BE2C (cell line): ENCODE data around the gene PFKM.

Experiments
- DNase-seq: peaks from one replicate; pipeline ENCODE4 v3.0.0-alpha.2; 2020
- H3K27me3 ChIP-seq: fragments of 250-450 bp; sonication (Bioruptor Pico); 2 replicates; pipeline ENCODE4 v1.5.1; 2020; ENCODE audit warnings: mild to moderate bottlenecking
- H3K36me3 ChIP-seq: fragments of 250-450 bp; sonication (Bioruptor Pico); 2 replicates; pipeline ENCODE4 v1.5.1; 2020; ENCODE audit warnings: mild to moderate bottlenecking
- H3K4me1 ChIP-seq: fragments of 250-450 bp; sonication (Bioruptor Pico); 2 replicates; pipeline ENCODE4 v1.5.1; 2020
- H3K4me3 ChIP-seq: 2 replicates; pipeline ENCODE4 v1.5.1; 2011; ENCODE audit warnings: low read depth, low read length
- H3K9me3 ChIP-seq: fragments of 250-450 bp; sonication (Bioruptor Pico); 2 replicates; pipeline ENCODE4 v1.5.1; 2020
- CTCF ChIP-seq: IDR thresholded peaks from 2 replicates; pipeline ENCODE4 v1.5.1; 2012; ENCODE audit warnings: mild to moderate bottlenecking, low read depth, low read length

PFKM gene

DNA sequence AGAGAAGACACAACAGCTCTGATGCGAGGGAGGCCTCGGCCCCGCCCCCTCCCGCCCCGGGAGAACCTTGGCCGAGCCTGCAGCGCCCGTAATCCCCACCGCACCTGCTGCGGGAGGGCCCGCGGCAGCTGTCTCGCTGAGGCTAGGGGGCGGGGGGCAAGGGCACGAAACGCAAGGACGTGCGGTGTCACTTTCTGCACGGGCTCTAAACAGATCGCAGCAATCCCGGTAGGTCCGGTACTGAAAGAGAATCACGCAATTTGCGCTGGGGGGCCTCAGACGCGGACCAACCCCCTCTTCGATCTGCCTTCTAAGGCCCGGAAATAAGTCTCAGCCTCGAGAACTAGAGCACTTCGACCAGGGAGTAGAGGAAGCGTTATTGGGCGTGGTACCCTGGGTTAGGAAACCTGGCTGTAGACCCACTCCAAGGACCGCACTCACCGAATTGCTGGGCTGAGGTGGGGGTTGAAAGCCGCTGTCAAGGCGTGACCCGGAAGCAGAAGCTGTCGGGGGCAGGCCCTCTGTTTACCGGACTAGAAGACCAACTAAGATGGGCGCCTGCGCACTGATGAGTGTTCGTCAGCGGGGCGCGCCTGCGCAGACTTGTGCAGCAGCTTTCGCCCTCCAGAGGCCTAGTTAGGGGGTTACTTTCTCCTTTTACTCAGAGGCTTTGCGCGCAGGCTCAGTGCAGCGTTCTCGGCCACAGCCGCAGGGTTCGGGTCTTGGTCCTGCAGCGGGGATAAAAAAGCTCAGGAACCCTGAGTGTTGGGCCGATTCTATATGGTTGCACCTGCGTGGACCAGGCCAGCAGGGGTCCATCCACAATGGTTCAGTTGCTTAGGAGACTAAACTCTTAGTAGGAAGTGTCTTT lies 38.1 kb downstream of the PFKM start, which contains the start of gene ASB8:
Gene ASB8, minus strand, starts transcription at position 498 of the 871 bp plus-strand sequence. CDS start 4,019 bp downstream, outside the sequence.
- peak within 1 kb of the TSS; percentile 93 for H3K4me3 ChIP-seq
- no peaks in the 10 kb centered on the region; the same call in 1 of the 2 replicates for H3K36me3 ChIP-seq
- peak; percentile 98 for DNase-seq
- H3K4me1 ChIP-seq, result no peaks in the 10 kb centered on the region
- no peaks in the 10 kb centered on the region for H3K9me3 ChIP-seq
- no peaks in the 10 kb centered on the region for H3K27me3 ChIP-seq
- TF ChIP-seq CTCF, result peak; percentile 51

DNA sequence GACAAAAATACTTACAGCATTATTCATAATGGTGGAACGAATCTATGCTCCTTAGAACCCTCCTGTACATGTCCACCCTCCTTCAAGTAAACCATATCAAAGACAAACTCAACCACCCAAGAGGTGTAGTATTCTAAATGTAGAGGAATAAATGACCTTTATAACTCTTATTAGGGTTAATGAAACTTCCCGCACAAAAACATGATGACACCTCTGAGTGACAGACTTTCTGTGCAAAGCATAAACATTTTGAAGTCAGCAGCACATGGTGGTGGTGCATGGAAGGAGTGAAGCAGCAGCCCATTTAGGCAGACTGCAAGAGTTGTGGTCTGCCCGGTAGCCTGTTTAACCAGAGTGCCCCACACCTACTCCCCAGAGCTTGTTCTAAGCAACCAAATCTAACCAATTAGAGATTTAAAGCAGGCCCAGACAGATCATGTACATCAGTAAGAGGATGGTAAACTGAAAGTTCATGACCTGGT lies 38.8 kb downstream of the PFKM start:
- Histone ChIP-seq H3K9me3 (no peaks in the 10 kb centered on the region), H3K4me3 (peak overlapping the region; percentile 93), H3K36me3 (no peaks in the 10 kb centered on the region; the same call in 1 of the 2 replicates), H3K4me1 (no peaks in the 10 kb centered on the region), H3K27me3 (no peaks in the 10 kb centered on the region)
- TF ChIP-seq CTCF, result no peak
- no peak for DNase-seq

- Histone ChIP-seq H3K4me1 (no peaks in the 10 kb centered on the region), H3K4me3 (no peak overlapping the region), H3K36me3 (no peaks in the 10 kb centered on the region), H3K27me3 (no peaks in the 10 kb centered on the region), H3K9me3 (no peaks in the 10 kb centered on the region)
- no peak for TF ChIP-seq CTCF
- DNase-seq, result no peak
Measured at GRCh38 chr12:48160046-48160445, 40.9 kb downstream of the PFKM start.

- no peak for TF ChIP-seq CTCF
- H3K4me3 ChIP-seq, result no peak overlapping the region
- DNase-seq, result no peak
- H3K4me1 ChIP-seq, result no peaks in the 10 kb centered on the region
- no peaks in the 10 kb centered on the region for H3K9me3 ChIP-seq
- no peaks in the 10 kb centered on the region for H3K36me3 ChIP-seq
- H3K27me3 ChIP-seq, result no peaks in the 10 kb centered on the region
Measured at GRCh38 chr12:48160807-48161206, 41.6 kb downstream of the PFKM start.

DNA sequence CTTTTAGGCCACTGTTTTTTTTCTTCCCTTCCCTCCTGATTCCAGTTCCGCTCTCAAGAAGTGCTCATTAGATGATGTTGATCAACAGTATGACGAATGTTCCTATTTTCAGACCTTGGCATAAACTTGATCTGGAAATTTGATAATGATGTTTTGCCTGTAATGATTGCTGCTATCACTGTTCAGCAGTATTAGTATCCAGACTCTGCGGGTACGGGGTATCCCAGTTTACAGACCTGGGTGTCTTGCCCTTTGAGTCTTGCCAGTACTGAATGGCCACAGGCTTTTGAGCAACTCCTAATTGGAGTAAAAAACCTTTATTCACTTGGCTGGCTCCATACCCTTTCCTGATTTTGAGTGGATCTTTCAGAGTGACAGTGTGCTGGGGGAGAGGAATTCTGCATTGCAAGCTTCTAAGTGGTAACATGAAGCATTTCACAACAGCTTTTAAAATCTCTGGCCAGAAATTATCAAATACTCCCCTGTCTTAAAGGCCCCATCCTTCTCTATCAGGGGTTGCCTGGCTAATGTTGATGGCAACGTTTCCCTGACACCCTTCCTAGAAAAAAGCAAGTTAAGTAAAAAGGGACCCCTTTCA lies 44.1 kb downstream of the PFKM start:
- no peaks in the 10 kb centered on the region for H3K36me3 ChIP-seq
- H3K9me3 ChIP-seq, result no peaks in the 10 kb centered on the region
- H3K27me3 ChIP-seq, result no peaks in the 10 kb centered on the region
- no peak for TF ChIP-seq CTCF
- no peak overlapping the region for H3K4me3 ChIP-seq
- no peaks in the 10 kb centered on the region for H3K4me1 ChIP-seq
- DNase-seq, result no peak

DNA sequence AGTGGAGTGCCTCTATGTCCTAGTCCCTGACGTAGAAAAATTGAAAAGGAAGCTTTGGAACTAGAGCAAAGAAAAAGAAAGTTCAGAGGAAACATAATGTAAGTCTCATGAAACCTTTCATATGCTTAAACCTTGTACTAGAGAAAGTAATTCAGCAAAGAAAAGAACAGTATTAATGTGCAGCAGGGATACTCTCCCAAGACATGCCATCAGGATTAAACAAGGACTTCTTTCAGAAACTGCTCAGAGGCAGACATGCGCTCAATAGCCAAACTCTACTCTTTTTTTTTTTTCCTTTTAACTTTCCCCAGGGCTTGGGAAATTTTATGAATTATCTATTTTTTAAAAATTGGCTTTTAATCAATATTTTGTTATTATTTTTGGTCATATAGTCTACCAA lies 45.3 kb downstream of the PFKM start:
- no peaks in the 10 kb centered on the region for H3K4me1 ChIP-seq
- no peaks in the 10 kb centered on the region for H3K9me3 ChIP-seq
- no peak for TF ChIP-seq CTCF
- DNase-seq, result no peak
- no peak overlapping the region for H3K4me3 ChIP-seq
- no peaks in the 10 kb centered on the region for H3K36me3 ChIP-seq
- H3K27me3 ChIP-seq, result no peaks in the 10 kb centered on the region
